ENCODE data around the gene TMPRSS5. TPM values are rescaled to one million over a fixed set of nuclear protein-coding genes. Genes with fewer than 3 reads are reported as not detected.
"Not testable (repeated sequence)": the region's sequence is repeated elsewhere in the genome, so short reads cannot be mapped to it uniquely, and the experiment has no call there.

TMPRSS5 gene
- total and polyA plus RNA-seq, 10 of the 15 experiments (the other 5 are each of a cell fraction or from before 2014, with no cell fraction given): 0.05 to 0.85 (median 0.34) TPM; not detected in 2

- Histone ChIP-seq H3K36me3 (ENCODE audit: control insufficient read depth in 2 of 2, insufficient read depth in 2 of 2, low read length in 1 of 2) (no peaks in the 10 kb centered on the region), H4K20me1 (ENCODE audit: control insufficient read depth, insufficient read depth) (no peaks in the 10 kb centered on the region), H3K4me1 (ENCODE audit: control insufficient read depth, insufficient read depth, low read length) (no peaks in the 10 kb centered on the region), H3K27me3 (replicated peaks in 1 of 2; ENCODE audit: control insufficient read depth in 2 of 2, insufficient read depth in 2 of 2, low read length in 1 of 2) (no peaks in the 10 kb centered on the region), H3K4me2 (ENCODE audit: control insufficient read depth, insufficient read depth) (no peak overlapping the region), H3K9me3 (replicated peaks; ENCODE audit: control insufficient read depth, insufficient read depth, low read length) (no peaks in the 10 kb centered on the region; the same call in 2 of the 3 replicates), H2AFZ (ENCODE audit: control insufficient read depth, low read depth, low read length) (no peak overlapping the region), H3K9ac (ENCODE audit: control insufficient read depth, insufficient read depth, low read length) (no peak overlapping the region), H3K27ac (ENCODE audit: control insufficient read depth, insufficient read depth) (no peak overlapping the region), H3K4me3 (no peak overlapping the region), H3K79me2 (ENCODE audit: control insufficient read depth, insufficient read depth, low read length) (no peaks in the 10 kb centered on the region)
- in situ Hi-C loops (cut with MboI): no loop called here
- intact Hi-C loops (cut with micrococcal nuclease; ENCODE audit: unreplicated experiment): no loop called here
- DNase-seq (ENCODE audit: low read depth, low spot score): no peak
- TF ChIP-seq BMI1 (IDR thresholded peaks at IDR 0.05; ENCODE audit: borderline replicate concordance): no peak
- no peak for TF ChIP-seq RELA (IDR thresholded peaks at IDR 0.05; ENCODE audit: borderline replicate concordance, partially characterized antibody)
- TF ChIP-seq MXI1 (IDR thresholded peaks at IDR 0.05; ENCODE audit: low read depth, low read length): no peak
- TF ChIP-seq LARP7 (IDR thresholded peaks at IDR 0.05): no peak
- no peak for TF ChIP-seq ATF7 (IDR thresholded peaks at IDR 0.05; ENCODE audit: low read depth)
- TF ChIP-seq YY1 (IDR thresholded peaks at IDR 0.05; ENCODE audit: low read depth, low read length): no peak
- no peak for TF ChIP-seq IRF5 (IDR thresholded peaks at IDR 0.05; ENCODE audit: borderline replicate concordance)
- no peak for FAIRE-seq
- BruUV-seq (replicated peaks): no TSS peak
- POLR2A ChIA-PET: no interaction called here
- RAD21 ChIA-PET (ENCODE audit: unreplicated experiment): no interaction called here
- CTCF ChIA-PET: no interaction called here
- SMC1A ChIA-PET (ENCODE audit: uncharacterized antibody, unreplicated experiment): no interaction called here
- ATAC-seq: no peak
- 52% methylated on average over 1 of the region's 1 CpG for WGBS (ENCODE audit: insufficient coverage, insufficient replicate concordance, low lambda C conversion rate, missing lambda C conversion rate)
Observed at GRCh38 chr11:113710989-113711388, 4.9 kb upstream of the TMPRSS5 start.

- H3K36me3 ChIP-seq (ENCODE audit: control insufficient read depth in 2 of 2, insufficient read depth in 2 of 2, low read length in 1 of 2); H2AFZ ChIP-seq (ENCODE audit: control insufficient read depth, low read depth, low read length); H3K27ac ChIP-seq (ENCODE audit: control insufficient read depth, insufficient read depth); in situ Hi-C loops (cut with MboI); H3K79me2 ChIP-seq (ENCODE audit: control insufficient read depth, insufficient read depth, low read length); DNase-seq (ENCODE audit: low read depth, low spot score); H3K4me2 ChIP-seq (ENCODE audit: control insufficient read depth, insufficient read depth); CTCF ChIA-PET; BruUV-seq (replicated peaks); RAD21 ChIA-PET (ENCODE audit: unreplicated experiment); H3K27me3 ChIP-seq (replicated peaks in 1 of 2; ENCODE audit: control insufficient read depth in 2 of 2, insufficient read depth in 2 of 2, low read length in 1 of 2); FAIRE-seq; H3K9ac ChIP-seq (ENCODE audit: control insufficient read depth, insufficient read depth, low read length); H4K20me1 ChIP-seq (ENCODE audit: control insufficient read depth, insufficient read depth); ATAC-seq; H3K9me3 ChIP-seq (replicated peaks; ENCODE audit: control insufficient read depth, insufficient read depth, low read length); H3K4me3 ChIP-seq; POLR2A ChIA-PET; SMC1A ChIA-PET (ENCODE audit: uncharacterized antibody, unreplicated experiment); intact Hi-C loops (cut with micrococcal nuclease; ENCODE audit: unreplicated experiment); H3K4me1 ChIP-seq (ENCODE audit: control insufficient read depth, insufficient read depth, low read length): not testable (repeated sequence)
- 100% methylated on average over 1 of the region's 1 CpG for WGBS (ENCODE audit: insufficient coverage, insufficient replicate concordance, low lambda C conversion rate, missing lambda C conversion rate)
Observed at GRCh38 chr11:113703551-113703950, 2.6 kb downstream of the TMPRSS5 start.

Data from GM12878 (cell line).